NCI-H146 treated with DMSO at 0.1 percent for 48 hours (cell line): Measurements from ENCODE around the gene ANP32B.
"Not testable (repeated sequence)": the region's sequence is repeated elsewhere in the genome, so short reads cannot be mapped to it uniquely, and the experiment has no call there.

Experiments
- DNase-seq: peaks from one replicate; lab custom pipeline; 2025; ENCODE audit not compliant: unreplicated experiment; lab: John Stamatoyannopoulos, UW

Gene ANP32B

GRCh38 chr9:97991818-97992217 is 8.7 kb downstream of the ANP32B start:
- DNase-seq, result no peak

- DNase-seq, result no peak
Measured at GRCh38 chr9:97992219-97992618, 9.1 kb downstream of the ANP32B start.

GRCh38 chr9:97993000-97993399 is 9.9 kb downstream of the ANP32B start:
- DNase-seq, result no peak

DNA sequence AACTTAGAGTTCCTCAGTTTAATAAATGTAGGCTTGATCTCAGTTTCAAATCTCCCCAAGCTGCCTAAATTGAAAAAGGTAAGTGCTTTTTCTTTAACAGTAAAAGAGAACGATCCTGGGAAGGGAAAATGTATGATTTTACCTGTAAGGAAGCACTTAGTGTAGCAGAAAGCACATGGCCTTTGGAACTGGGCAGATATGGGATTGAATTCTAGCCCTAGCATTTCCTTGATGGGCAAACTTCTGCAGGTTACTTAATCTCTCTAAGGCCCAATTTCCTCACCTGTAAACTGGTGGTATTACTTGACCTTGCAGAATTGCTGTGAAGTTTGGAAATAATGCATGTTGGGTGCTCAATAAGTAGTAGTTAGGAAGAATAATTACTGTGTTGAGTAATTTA is 11.6 kb downstream of the ANP32B start:
- no peak for DNase-seq

DNA sequence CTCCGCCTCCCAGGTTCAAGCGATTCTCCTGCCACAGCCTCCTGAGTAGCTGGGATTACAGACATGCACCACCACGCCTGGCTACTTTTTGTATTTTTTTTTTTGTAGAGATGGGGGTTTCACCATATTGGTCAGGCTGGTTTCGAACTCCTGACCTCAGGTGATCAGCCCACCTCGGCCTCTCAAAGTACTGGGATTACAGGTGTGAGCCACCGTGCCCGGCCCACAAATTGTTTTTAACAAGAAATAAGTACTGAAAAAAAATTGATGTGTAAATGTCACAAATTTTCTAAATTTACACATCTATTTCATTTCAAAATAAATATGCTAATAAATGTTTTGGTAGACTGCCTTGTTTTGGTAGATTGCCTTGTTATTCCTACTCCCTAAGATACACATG is 13.5 kb downstream of the ANP32B start:
- not testable (repeated sequence) for DNase-seq

DNA sequence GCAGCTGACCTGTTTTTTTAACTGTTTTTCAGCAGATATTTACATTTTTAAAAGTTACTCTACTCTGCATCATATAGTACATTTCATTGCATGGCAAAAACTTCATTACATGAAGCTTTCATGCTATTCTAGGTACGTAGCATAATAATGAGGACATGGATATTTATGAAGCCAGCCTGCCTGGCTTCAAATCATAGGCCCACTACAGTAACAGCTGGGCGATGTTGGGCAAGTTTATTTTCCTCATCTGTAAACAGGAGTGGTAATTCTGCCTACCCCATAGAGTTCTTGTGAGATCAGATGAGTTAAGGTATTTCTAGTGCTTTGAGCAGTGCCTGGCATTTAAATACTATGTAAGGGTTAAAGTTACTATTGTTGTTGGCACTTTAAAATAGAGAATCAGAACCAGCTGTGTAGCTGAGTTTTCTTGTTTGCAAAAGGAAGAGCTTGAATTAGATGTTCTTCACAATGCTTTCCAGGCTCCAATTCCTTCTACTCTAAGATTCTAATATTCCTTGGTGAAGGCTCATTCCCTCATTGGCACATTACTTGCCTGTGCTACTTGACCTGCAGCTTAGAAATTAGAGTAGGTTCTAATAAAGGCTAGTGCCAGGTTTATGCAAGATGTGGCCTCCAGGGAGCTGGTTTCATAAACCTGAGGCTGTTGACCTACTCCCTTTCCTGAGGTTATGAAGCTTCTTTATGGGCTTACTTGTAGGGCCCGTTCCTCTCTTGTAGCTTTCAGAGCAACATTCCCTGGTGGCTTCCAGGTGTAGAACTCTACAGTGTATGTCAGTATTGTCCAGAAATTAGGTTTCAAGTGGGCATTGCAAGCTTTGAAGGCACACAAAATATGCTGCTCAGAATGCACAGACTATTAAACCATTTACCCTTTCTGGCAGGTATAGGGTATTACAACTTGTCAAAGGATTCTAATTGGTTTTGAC is 14.5 kb downstream of the ANP32B start:
- no peak for DNase-seq

DNA sequence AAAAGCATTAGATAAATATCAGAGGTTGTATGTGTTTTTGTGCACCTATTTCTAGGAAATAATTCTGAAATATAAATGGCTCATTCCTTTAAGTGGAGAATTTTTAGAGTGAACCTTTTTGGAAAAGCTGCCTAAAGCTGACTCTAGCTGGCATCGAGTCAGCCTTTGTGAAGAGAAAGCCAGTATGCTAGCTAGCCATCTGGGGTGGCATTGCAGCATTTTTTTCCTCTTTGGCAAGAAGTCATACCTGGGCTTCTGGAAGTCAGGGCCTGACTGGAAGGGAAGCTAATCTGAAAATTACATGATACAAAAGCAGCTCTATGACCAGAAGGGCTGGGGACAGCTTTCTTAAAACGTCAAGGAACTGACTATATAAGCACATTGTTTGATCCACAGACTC is 19.7 kb downstream of the ANP32B start:
- no peak for DNase-seq

DNA sequence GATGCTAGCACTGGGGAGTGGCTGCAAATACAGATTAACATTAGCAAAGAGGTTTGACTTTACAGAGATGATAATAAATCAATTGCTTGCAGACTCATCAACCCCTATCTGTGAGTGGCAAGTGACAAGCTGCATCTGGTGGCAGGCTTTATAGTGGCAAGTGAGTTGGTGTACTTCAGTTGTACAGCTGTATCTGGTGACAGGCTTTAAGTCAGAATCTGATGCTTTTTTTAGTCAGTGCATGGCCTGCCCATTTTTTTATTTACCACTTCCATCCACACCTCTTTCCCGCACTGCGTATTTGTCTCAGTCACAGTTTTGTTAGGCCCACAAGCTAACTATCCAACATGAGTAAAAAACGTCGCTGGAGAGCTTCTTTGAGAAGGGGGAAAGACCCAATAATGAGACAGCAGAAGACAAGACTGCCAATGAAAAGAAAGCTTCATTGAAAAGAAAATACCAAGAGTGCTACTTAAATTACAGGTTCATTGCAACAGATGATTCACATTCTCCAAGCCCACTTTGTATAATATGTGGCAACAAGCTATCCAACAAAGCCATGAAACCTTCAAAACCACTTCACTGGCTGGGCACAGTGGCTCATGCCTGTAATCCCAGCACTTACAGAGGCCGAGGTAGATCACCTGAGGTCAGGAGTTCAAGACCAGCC is 23.1 kb downstream of the ANP32B start:
- DNase-seq, result no peak

DNA sequence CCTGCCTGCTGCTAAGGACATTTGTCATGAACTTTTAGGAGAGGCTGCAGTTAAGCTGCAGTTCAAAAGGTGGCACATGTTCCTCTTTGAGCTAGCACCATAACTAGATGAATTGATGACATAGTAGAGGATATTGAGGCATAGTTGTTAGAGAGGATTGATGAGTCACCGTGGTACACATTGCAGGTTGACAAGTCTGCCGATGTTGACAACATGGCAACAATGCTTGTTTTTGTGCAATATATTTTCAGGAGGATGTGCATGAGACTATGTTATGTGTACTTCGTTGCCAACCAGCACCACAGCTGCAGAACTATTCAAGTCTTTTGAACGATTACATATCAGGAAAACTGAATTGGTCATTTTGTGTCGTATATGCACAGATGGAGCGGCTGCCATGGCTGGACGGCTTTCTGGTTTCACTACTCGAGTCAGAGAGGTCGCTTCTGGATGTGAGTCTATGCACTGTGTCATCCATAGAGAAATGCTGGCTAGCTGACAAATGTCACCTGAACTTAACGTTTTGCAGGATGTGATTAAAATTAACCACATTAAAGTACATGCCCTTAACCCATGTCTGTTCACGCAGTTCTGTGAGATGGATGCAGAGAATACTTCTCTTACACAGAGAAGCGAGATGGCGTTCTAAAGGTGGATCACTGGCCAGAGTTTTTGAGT is 24.2 kb downstream of the ANP32B start:
- DNase-seq, result no peak

DNA sequence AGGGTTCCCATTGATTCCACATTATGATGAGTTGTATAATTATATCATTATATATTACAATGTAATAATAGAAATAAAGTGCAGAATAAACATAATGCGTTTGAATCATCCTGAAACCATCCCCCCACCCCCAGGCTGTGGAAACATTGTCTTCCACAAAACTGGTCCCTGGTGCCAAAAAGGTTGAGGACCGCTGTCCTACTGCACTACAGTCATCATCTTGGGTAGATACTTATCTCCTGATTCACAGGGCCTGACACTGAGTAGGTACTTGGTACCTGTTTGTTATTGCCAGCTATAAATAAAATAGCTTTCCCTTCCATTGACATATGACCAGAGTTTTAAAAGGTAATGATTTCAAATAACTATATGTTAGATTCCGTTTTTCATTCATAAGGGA is 25.6 kb downstream of the ANP32B start:
- no peak for DNase-seq

DNA sequence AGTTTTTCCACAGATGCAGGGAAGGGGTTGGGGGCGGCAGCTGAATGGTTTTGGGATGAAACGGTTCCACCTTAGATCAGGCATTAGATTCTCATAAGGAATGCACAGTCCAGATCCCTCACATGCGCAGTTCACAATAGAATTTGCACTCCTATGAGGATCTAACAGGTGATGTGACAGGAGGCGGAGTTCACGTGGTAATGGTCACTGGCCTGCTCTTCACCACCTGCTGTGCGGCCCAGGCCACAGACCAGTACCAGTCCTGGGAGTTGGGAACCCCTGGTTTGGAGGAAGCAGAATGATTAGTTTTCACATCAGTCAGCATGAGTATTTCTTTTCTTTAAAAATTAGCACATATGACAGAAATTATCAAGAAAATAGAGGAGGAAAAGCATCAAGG is 26.3 kb downstream of the ANP32B start:
- DNase-seq, result no peak

- no peak for DNase-seq
Measured at GRCh38 chr9:98009936-98010335, 26.8 kb downstream of the ANP32B start.

- no peak for DNase-seq
Measured at GRCh38 chr9:98010445-98010844, 27.3 kb downstream of the ANP32B start.

- DNase-seq, result no peak
Measured at GRCh38 chr9:98011122-98011521, 28.0 kb downstream of the ANP32B start.

GRCh38 chr9:98016137-98016680 is 33.1 kb downstream of the ANP32B start:
- no peak for DNase-seq

DNA sequence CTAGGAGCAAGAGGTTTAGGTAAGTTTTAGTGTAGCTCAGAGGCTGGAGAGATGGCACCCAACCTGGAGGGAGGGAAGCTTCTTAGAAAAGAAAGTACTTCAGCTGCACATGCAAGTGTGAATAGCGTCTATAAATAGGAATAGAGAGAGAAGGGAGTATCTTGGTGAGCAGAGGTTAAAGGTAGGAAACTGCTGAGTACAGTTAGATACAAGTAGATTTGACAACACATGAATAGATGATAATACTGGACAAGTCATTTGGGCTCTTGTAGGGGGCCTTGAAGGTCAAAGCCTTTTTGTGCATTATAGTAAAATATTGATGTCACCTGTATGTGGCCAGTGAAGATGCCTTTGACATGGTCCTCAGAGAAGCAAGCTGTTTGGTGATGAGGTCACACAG is 34.2 kb downstream of the ANP32B start:
- DNase-seq, result no peak

DNA sequence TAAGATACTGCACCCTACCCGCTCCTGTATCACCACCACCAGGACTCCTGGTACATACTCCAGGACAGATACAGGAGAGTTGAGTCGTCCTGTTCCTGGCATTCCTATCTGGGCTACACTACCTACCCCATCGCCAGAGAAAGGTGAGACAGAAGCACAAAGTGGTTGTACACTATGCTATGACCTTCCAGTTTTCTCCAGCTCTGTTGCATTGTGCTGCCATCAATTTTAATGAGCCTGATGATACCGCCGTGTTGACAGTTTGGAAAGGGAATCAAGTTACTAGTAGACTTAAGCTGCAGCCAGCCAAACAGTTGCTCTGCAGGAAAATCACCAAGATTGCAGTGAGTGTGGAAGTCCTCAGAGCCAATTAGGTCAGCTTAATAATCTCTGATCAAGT is 35.2 kb downstream of the ANP32B start:
- no peak for DNase-seq

DNA sequence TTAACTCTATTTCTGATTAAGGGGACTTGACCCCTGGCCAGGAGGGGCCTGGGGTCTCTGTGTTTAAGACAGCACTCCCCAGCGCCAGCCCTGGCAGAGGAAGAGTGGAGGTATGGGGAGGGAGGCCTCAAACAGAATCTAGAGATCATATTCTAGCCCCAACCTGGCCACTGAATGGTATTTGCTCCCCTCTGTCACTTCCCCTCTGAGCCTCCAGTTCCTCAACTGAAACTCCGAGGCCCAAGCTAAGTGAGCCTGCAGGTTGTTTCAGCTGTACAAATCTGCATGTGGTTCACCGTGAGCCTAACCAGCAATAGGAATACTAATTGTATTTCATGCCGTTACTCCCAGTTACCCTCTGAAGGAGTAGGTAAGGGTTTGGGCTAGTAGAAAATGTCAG is 36.0 kb downstream of the ANP32B start:
- DNase-seq, result no peak

DNA sequence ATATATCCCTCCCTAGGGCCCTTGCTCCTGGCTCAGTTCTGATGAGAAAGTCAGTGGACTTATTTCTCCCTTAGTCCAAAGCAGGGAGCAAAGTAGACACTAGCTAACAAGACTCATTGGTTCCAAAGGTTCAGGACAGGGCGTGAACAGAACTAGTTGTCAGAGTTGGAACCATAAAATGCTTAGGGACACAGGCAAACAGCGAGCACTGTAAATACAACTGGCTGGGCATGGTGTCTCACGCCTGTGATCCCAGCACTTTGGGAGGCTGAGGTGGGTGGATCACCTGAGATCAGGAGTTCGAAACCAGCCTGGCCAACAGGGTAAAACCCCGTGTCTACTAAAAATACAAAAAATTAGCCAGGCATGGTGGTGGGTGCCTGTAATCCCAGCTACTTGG is 36.7 kb downstream of the ANP32B start:
- DNase-seq, result not testable (repeated sequence)

- no peak for DNase-seq
Measured at GRCh38 chr9:98020476-98021145, 37.5 kb downstream of the ANP32B start.
